HS-27A (cell line): ENCODE measurements around the gene STIM2.

ENCODE experiments used
- DNase-seq: peaks from one replicate; pipeline ENCODE4 v3.0.0-alpha.2; 2012; ENCODE audit warnings: low read depth, missing footprints

STIM2 gene

DNA sequence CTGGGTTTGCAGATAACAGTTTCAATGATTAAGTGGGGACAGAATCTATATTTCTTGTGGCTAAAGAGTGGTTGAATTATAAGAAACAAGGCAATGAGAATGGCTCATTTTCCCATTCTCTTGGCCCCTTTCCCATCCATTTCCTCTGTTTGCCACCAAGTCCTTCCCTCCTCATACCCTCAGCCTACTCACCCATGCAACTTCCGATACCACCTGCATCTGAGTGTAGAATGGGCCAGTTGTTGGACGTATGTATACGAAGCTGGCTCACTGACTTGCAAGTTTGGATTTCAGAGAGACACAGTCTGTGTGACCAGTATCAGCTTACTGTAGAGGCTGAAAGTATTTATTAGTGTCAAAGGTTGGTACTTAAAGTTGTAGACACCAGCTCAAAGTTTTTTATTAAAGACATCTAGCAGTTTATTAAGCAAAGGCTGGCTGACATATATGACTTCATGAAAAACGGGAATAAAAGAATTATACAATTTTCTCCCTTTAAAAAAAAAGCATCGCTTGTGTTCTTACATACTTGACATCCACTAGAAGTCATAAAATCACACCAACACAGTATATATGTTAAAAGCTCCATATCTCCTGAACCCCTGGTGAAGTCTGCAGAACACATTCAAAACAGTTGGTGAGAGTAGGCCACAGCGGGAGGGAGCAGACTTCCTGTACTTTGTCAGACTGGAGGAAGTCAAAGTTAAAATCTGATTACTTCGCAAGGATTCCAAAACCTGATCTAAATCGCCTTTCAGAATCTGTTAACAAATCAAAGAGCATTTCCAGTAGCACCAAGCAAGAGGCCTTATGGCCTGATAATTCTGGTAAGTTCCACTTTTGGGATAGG lies 22.4 kb upstream of the STIM2 start:
- no peak for DNase-seq

DNA sequence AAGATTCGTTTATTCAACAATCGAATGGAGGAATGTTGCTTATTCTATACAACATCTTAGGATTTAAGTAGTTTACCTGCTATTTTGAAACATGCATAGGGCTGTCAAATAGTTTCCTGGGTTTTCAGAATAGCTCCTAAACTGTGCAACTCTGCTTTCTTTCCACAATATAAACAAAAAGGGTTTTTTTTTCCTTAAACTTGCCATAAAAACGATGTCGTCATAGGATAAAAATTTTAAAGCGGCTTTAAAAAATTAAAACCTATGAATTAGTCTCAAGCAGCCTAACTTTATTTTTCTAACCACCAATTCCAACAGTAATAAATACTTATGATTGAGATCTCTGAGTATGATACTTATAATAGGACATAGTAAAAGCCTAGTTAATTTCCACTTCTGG lies 21.6 kb upstream of the STIM2 start:
- no peak for DNase-seq

DNA sequence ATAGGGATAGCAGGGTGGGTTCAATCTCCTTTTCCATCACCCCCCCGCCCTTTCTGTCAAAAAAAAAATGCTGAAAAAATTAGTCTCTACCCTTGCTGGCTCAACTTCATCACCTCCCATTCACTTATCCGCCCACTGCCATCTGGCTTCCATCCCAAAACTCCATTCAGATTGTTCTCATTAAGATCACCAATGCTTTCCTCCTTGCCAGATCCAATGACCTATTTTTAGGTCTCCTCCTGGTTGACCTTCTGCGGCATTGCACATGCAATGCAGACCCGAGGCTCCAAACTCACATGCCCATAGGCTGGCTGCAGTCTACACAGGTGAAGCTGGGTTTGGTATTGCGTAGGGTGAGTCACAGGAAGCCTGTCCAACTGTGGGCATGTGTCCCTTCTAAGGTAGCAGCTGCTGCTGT lies 21.1 kb upstream of the STIM2 start:
- no peak for DNase-seq

DNA sequence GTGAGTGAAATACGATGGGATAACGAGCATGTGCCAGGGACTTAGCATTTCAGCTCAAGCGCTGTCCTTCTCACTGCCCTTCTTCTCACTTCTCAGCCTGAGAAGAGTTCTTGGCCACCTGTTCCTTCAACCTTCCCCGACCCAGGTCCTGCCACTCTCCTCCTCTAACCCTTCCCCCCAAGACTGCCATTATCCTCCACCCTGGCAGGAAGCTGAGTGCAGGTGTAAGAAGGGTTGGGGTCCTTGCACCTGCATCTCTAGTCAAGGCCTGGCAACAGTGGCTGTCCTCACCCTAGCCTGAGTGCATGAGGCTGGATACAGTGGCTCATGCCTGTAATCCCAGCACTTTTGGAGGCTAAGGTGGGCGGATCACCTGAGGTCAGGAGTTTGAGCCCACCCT lies 19.9 kb upstream of the STIM2 start:
- no peak for DNase-seq

DNA sequence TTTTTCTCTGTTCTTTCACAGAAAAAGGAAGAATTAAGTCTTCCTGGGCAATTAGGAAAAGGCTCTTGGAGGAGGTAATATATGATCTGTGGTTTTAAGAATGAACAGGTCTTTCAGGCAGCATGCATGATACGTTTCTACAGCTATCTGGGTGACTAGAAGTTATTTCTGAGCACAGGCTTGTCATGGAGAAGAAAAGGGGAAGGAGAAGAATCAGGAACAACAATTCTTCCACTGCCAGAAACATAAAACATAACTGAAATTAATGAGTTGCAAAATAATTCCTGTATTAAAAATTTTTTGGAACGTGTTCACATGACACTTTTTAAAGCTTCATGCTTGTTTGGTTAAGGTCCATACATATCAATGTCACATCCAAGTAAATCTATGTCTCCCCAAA lies 17.7 kb upstream of the STIM2 start:
- DNase-seq = no peak

DNA sequence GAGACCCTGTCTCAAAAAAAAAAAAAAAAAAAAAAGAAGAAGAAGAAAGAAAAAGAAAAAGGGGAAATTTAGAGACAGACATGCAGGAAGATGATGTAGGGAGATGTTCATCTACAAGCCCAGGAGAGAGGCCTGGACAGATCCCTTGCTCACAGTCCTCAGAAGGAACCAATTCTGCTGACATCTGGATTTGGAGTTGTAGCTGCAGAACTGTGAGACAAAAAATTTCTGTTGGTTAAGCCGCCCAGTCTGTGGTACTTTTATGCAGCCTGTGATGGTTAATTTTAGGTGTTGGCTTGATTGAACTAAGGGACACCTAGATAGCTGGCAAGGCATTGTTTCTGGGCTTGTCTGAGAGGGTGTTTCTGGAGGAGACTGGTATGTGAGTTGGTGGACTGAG lies 10.1 kb upstream of the STIM2 start:
- DNase-seq = no peak

DNA sequence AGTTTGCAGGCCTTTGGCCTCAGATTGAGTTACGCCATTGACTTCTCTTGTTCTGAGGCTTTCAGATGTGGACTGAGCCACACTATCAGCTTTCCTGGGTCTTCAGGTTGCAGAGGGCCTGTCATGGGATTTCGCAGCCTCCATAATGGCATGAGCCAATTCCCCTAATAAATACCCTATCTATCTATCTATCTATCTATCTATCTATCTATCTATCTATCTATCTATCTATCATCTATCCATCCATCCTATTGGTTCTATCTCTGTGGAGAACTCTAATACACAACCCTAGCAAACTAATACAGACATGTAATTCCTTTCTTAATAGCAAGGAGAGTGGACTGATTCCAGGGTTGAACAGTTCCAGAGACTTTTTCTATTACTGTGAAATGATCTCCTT lies 9.5 kb upstream of the STIM2 start:
- DNase-seq = no peak

DNA sequence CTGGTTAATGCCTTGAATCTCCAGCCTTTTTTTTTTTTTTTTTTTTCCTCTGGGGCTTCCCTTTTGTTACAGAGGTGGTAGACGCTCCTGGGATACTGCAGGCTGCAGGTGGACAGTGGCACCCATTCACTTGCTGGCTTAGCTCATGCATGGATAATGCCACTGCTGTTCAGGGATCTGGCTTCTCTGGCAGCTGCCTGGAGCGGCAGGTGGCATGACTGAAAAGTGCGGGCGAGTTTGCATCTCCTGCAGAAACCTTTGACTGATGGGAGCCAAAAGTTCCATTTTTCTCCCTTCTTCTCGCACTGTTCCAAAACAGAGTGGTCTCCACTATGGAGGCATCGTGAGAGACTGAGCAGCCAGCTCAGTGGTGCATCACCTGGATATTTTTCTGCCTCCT lies 5.9 kb upstream of the STIM2 start:
- no peak for DNase-seq

DNA sequence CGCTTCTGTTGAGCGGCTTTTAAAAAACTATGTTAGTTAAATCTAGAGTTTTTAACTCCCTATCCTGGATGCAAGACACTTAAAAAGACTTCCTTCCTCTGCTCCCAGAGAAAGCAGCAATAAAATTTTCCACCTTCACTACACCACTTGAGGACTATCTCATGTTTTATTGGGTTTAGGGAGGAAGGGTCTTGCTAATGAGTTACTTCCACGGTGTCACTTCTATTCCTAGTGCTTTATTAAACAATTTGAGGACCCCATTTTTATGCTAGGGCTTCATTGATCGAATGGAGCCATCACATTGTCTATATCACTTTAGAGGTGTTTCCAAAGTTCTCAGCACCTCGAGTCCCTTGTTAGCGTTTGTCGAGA lies 3.7 kb upstream of the STIM2 start:
- no peak for DNase-seq

DNA sequence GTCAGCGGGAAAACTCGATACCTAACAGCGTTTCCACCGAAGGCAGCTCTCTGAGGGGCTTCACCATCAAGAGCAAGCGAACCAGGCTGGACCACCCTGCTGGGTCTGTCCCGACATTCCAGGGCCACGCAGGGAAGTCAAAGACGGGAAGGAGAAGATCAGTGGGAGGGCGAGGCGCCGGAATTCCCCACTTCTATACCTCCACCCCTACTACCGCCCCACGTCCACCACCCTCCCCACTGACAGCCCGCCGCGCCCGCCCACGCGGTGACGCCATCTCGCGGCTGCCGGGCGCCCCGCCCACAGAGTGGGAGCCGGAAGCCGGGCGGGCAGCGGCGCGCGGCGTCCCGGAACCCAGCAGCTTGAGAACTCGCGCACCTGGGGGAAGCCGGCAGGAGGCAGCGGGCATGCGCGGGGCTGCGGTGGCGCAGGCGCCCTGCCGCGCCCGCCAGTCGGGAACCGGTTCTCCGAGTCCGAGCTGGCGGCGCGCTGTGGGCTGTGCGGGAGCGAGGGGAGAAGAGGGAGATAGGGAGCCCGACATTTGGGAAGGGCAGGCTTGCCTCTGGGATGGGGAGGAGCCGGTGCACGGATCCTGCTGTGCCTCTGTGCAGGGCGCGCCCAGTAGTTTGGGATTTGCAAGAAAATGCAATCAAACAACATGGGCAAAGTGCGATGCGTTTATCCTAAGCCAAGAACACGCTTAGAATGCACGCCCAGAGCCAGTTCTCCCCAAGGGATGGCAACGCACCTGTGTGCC lies 3.2 kb upstream of the STIM2 start:
- DNase-seq = peak; percentile 68

DNA sequence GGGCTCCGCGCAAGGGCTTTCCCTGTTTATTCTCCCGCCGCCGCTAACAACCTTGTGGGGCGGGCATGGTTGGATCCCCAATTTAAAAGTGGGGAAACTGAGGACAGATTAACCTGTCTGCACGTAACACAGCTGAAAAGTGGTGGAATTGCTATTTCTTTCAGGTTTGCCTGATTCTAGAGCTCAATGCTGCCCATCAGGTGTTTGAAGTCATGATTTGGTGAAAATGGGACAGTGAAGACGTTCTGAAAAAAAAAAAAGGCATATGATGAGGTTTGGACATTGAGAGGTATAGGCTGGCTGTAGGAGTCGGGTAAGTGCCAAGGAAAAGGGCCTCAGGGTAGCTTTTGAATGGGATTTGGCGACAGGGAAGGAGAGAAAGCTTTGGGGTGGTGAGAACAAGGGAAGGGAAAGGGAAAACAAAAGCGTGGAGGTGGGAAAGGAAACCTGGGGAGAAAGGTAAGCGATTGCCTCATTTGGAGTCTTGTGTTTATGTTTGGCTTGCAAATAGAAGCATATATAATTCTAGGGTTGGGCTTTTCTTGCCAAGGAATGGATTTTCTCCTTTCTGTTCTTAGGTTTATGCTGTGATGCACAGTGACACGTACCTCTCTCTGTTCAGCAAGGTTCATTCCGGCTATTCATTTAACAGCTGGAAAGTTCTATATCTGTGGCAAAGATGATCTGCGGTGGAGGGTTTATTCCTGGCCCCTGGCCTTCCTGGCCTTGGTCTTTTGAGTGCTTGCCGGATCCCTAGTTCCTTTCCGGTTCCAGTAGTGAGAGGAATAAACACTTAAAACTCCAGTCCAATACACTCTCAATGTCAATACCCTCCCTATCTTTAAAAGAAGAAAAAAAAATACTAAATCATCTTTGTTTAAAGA lies 2.4 kb upstream of the STIM2 start:
- no peak for DNase-seq

DNA sequence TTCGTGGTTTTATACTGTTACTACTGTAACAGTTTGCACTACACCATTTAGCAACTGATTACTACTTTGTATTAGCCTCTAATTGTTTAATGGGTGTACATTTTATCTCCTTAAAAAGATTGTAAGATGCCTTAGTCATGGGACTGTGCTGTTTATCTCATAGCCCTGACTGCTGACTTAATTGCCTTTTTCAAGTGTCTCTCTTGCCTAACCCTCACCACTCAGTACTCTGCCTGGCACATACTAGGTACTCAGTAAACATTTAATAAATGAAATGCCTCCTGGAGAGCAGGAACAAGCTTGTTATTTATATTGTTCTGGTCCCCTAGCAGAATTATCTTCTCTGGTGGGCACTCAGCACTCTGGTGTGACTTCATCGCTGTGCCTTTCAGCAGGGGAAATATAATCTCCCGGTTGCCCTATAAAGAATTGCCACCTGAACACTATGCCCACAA lies 1.7 kb upstream of the STIM2 start:
- no peak for DNase-seq

DNA sequence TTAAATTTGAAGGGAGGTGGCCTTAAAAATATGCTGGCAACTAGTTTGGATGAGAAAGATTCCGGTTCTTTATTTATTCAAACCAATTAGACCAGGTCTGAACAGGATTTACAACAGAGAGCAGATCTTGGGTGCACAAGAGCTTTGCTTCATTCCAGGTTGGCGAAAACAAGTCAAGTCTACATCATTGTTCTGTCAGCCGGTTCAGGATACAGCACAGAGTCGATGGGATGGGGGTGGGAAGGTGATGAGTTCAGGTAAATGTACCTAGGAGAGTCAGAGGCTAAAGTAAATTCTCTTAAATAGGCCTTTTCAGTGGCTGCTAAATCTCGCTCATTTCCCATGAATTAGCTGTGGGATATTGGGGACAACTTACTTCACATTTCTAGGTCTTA lies 882 bp upstream of the STIM2 start:
- no peak for DNase-seq

DNA sequence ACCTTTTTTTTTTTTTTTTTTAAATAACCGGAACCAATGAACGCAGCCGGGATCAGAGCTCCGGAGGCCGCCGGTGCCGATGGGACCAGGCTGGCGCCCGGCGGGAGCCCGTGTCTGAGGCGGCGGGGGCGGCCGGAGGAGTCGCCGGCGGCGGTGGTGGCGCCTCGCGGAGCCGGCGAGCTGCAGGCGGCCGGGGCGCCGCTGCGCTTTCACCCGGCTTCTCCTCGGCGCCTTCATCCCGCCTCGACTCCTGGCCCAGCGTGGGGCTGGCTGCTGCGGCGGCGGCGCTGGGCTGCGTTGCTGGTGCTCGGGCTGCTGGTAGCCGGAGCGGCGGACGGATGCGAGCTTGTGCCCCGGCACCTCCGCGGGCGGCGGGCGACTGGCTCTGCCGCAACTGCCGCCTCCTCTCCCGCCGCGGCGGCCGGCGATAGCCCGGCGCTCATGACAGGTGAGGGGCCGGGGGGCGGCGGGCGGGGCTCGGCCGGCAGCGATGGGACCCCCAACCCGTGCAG lies 337 bp downstream of the STIM2 start:
- no peak for DNase-seq

DNA sequence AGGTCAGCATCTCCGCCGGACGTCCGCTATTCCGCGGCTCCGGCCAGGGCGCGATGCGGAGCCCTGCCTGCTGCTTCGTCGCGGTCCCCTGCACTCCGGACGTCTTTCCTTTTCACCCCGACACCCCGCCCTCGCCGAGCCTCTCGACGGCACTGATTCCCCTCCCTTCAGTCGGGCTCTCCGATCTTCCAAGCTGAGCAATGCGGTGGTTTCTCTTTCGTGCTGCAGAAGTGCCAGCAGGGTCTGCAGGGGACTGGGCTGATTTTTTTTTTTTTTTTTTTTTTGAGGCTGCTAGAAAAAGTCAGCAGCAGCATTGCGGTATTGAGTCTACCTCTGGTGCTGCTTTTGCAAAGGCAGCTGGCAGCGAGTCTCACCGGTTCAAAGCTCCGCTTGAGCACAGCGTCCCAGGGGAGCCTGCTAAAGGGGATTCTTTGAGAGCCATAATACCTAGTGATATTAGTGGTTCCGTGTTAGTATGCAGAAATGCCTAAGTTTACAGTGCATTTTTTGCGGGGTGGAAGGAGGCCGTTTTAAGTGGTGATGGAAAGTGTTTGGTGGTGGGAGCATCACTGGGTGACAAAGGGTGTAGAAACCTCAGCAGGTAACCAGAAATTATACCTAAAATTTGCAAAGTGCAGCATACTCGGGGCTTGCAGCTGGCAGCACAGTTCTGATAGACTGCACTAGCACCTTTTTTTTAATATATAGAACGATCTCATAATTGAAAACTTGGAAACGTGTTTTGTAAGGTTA lies 969 bp downstream of the STIM2 start:
- no peak for DNase-seq

DNA sequence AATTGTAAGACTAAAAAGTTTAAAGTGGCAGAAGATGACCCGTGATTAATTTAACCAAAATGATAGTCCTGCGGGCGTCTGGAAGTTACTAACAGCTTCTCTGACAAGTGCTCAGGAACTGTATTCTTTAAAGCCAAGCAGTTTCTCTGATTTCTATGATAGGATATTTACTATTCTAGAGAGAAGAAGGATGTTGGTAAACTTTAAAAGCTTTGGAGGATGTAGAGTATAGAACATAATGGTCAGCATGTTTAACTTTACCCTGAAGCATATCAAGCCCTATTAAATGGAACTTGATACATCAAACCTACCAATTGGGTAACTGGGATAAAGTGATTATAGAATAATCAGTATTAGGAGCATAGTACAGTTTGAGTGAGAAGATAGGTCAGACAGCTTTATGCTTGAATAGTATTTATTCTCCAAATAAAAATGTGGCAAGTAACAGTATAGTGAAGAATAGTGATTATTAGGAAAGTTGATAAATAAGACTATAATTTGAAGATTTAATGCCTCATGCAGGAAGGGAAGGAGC lies 1.8 kb downstream of the STIM2 start:
- DNase-seq = no peak

DNA sequence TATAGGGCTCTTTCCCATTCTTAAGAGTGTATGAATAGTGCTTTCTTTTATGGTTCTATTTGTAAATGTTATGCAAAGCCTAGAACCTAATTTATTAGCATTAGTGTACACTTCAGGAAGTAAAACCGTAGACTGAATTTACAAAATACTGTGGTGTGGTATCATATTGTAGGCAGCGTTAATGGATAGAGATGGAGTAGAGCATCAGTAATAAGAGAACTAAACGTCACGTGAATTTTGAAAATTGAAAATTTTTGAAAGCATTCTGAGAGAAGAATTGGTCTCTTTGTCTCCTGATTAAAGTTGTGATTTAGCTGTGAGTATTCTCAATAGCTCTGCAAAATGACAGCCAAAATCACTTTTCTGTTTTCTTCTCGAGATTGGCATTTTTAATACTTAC lies 2.9 kb downstream of the STIM2 start:
- DNase-seq = no peak

DNA sequence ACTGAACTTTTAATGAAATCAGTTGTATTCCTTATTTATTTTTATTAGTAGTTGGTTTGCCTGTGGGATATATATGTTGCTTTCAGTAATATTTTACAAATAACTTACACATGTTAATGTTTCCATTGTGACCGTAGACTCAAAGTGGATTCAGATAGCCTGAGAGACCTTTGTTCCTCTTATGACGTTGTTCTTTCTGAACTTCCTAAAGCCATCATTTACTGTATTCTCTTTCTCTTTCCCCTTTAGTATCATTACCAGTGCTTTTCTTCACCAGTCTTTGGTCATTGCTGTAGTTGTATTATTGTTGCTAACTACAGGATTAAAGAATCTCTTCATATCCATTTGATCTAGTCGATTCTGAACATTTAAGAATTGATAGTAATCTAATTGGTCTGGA lies 4.3 kb downstream of the STIM2 start:
- no peak for DNase-seq

DNA sequence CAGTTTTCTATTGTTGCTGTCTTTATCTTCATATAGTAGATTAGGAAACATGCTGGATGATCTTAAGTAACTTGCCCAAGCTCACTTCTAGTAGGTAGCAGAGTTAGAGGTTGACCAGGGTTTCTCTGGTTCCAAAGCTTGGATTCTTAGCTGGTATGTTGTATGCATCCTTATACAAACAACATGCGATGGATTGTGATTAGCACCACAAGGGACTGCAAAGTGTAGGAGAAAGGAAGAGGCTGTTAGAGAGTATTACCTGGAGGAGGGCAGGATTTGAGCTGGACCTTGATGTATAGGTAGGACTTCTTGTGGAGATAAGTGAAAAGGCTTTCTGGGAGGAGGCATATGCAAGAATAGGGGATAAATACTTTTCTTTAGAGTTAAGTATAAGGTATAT lies 5.6 kb downstream of the STIM2 start:
- no peak for DNase-seq

DNA sequence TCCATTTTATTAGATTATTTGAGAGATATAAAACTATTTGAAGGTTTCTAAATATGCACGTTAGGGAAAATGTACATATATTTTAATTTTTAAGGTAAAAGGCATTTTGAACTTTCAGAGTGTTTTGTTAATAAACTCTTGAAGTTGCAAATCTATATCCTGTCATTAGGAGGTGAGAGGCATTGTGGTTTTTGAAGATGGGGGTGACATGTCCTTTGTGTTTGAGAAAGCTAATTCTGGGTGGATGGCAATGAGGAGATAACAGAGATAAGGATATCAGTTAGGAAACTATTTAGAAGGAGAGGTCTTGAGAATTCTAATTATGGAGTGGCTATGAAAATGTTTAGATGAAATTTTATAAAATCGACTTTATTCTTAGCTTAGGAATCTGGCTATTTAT lies 6.1 kb downstream of the STIM2 start:
- DNase-seq = no peak

DNA sequence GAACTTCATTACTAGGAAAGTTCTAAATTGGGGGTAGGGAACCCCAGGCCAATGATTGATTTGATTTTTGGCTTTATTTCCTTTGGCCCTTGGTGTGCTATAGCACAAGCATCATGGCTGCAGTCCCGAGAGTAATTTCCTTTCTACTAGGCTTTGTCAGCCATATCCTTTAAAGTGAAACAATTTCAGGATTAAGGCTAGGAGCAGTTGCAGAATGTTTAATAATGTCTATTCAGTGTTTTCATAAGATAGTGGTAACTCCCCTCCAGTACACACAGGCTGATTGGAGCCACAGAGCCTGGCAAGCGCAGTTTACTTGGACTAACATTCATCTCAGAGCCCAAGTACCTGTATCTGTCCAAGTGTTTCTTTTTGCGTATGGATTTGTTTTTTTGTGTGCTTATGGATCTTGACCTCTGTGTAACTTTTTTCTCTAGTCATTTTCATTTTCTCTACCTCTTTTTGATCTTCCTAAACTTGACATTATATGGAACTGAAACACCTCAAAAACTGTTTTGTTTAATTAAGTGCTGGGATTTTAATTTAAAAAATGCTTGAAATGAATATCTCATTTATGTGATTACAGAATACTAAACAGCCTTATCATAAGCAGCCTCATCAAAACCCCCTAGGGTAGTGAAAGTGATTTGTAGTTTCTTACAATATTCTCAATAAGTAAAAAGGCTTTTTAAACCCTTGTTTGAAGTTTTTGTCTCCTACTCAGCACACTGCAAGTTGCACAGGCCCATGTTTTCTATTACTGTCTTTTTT lies 7.5 kb downstream of the STIM2 start:
- DNase-seq = no peak
